Measurements from ENCODE around the gene RAD51B. TPM values are rescaled to one million over a fixed set of nuclear protein-coding genes. Genes with fewer than 3 reads are reported as not detected.

RAD51B gene
- total RNA-seq, 2 donors from 2014 or later: 9.3 to 12.1 TPM

DNA sequence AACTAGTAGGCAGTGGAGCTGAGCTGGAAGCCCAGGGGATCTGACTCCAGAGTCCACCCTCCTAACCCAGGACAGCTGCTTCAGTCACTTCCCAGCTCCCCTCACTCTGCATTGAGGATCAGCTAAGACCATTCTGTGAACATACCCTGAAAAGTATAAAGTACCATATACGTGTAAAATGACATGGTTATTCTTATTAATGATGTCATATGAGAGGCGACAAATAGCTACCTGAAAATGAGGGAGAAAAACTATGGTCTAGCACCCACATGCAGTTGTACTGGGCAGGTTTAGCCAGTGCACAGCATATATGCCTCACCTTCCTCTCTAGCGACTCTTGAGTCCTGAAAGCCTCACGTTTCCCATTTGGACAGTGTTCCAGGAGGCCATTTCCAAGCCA, 461.9 kb downstream of the RAD51B start:
- Histone ChIP-seq H3K27me3 (replicated peaks; ENCODE audit: insufficient read depth) (no peaks in the 10 kb centered on the region), H3K36me3 (no peaks in the 10 kb centered on the region), H3K27ac (no peak overlapping the region), H3K4me3 (no peak overlapping the region), H3K4me1 (ENCODE audit: control insufficient read depth in 1 of 2, low read depth in 2 of 2) (peaks cover 21 to 37% of the 10 kb centered on the region in 2 donors), H3K9me3 (no peaks in the 10 kb centered on the region)
- ATAC-seq (ENCODE audit: insufficient number of reproducible peaks, low FRiP score, low read depth) (no peak), DNase-seq (ENCODE audit: low spot score) (no peak)
- TF ChIP-seq, protein P1, sequence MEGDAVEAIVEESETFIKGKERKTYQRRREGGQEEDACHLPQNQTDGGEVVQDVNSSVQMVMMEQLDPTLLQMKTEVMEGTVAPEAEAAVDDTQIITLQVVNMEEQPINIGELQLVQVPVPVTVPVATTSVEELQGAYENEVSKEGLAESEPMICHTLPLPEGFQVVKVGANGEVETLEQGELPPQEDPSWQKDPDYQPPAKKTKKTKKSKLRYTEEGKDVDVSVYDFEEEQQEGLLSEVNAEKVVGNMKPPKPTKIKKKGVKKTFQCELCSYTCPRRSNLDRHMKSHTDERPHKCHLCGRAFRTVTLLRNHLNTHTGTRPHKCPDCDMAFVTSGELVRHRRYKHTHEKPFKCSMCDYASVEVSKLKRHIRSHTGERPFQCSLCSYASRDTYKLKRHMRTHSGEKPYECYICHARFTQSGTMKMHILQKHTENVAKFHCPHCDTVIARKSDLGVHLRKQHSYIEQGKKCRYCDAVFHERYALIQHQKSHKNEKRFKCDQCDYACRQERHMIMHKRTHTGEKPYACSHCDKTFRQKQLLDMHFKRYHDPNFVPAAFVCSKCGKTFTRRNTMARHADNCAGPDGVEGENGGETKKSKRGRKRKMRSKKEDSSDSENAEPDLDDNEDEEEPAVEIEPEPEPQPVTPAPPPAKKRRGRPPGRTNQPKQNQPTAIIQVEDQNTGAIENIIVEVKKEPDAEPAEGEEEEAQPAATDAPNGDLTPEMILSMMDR (IDR thresholded peaks at IDR 0.05): no peak

- no peak overlapping the region for H3K27ac ChIP-seq
- TF ChIP-seq, protein P1 (IDR thresholded peaks at IDR 0.05): no peak
- peaks cover 21 to 44% of the 10 kb centered on the region in 2 donors for H3K4me1 ChIP-seq (ENCODE audit: control insufficient read depth in 1 of 2, low read depth in 2 of 2)
- ATAC-seq (ENCODE audit: insufficient number of reproducible peaks, low FRiP score, low read depth) (no peak), DNase-seq (ENCODE audit: low spot score) (no peak)
- no peak overlapping the region for H3K4me3 ChIP-seq
- H3K36me3 ChIP-seq: no peaks in the 10 kb centered on the region
- H3K9me3 ChIP-seq: no peaks in the 10 kb centered on the region
- no peaks in the 10 kb centered on the region for H3K27me3 ChIP-seq (replicated peaks; ENCODE audit: insufficient read depth)
These were observed 463.1 kb downstream of the RAD51B start for GRCh38 chr14:68282479-68283377.

DNA sequence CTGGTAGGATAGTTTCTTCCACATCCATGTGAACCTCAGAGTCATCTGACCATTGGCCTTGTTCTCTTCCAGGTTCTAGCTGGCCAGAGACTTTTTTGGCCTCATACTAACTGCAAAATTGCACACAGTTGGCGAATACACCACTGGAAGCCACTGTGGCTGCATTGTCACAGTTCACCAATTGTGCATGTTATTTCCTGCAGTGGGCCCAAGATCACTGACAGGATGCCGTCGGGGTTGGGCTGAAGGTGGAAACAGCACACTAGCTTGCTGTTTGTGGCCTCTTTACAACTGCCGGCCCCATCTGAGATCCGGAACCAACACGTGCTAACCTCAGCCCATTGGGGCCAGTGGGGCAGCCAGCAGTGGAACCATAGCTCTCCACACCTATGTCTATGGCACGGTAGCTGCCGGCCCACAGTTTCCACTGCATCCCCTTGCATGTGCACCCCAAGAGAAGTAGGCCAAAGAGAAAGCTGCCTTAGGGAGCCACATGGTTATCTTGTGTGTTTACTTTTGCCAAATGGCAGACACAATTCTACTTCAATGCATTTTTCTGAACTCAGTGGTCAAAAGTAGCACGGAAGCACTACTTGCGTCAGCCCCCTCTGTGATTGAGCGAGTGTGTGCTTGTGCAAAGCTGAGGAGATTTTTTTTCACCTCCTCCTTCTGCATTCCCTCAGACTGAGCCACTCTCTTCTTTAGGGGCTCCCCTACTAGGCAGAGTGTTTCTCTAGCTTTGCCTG, 464.0 kb downstream of the RAD51B start:
- no peak overlapping the region for H3K4me3 ChIP-seq
- H3K36me3 ChIP-seq: no peaks in the 10 kb centered on the region
- no peak overlapping the region for H3K27ac ChIP-seq
- H3K27me3 ChIP-seq (replicated peaks; ENCODE audit: insufficient read depth): no peaks in the 10 kb centered on the region
- H3K9me3 ChIP-seq: no peaks in the 10 kb centered on the region
- ATAC-seq (ENCODE audit: insufficient number of reproducible peaks, low FRiP score, low read depth) (no peak), DNase-seq (ENCODE audit: low spot score) (no peak)
- TF ChIP-seq, protein P1 (IDR thresholded peaks at IDR 0.05): no peak
- H3K4me1 ChIP-seq (ENCODE audit: control insufficient read depth in 1 of 2, low read depth in 2 of 2): peaks cover 21 to 44% of the 10 kb centered on the region in 2 donors

GRCh38 chr14:68284333-68284732, 464.8 kb downstream of the RAD51B start:
- ATAC-seq (ENCODE audit: insufficient number of reproducible peaks, low FRiP score, low read depth) (no peak), DNase-seq (ENCODE audit: low spot score) (no peak)
- TF ChIP-seq, protein P1 (IDR thresholded peaks at IDR 0.05): no peak
- H3K4me3 ChIP-seq: no peak overlapping the region
- peaks cover 14 to 36% of the 10 kb centered on the region in 2 donors for H3K4me1 ChIP-seq (ENCODE audit: control insufficient read depth in 1 of 2, low read depth in 2 of 2)
- H3K36me3 ChIP-seq: no peaks in the 10 kb centered on the region
- H3K9me3 ChIP-seq: no peaks in the 10 kb centered on the region
- no peak overlapping the region for H3K27ac ChIP-seq
- H3K27me3 ChIP-seq (replicated peaks; ENCODE audit: insufficient read depth): no peaks in the 10 kb centered on the region

GRCh38 chr14:68284834-68285233, 465.3 kb downstream of the RAD51B start:
- no peak overlapping the region for H3K27ac ChIP-seq
- no peaks in the 10 kb centered on the region for H3K27me3 ChIP-seq (replicated peaks; ENCODE audit: insufficient read depth)
- no peak for ATAC-seq (ENCODE audit: insufficient number of reproducible peaks, low FRiP score, low read depth)
- H3K4me1 ChIP-seq (ENCODE audit: control insufficient read depth in 1 of 2, low read depth in 2 of 2): peaks cover 14 to 31% of the 10 kb centered on the region in 2 donors
- no peak for DNase-seq (ENCODE audit: low spot score)
- H3K36me3 ChIP-seq: no peaks in the 10 kb centered on the region
- TF ChIP-seq, protein P1 (IDR thresholded peaks at IDR 0.05): no peak
- H3K9me3 ChIP-seq: no peaks in the 10 kb centered on the region
- H3K4me3 ChIP-seq: no peak overlapping the region

All from thoracic aorta (tissue), 2 donors.